Activated CD4-positive, alpha-beta T cell treated with anti-CD3 and anti-CD28 coated beads, Interleukin-2, amount 50 U/mL, for 24 hours (primary cell): ENCODE results near the gene CDC42EP3.

Experiments used
- DNase-seq, 2 donors: peaks; one replicate each; pipeline ENCODE4 v3.0.0-alpha.2; 2020; ENCODE audit warnings: low read depth in 1 of 2, low spot score in 1 of 2

Gene CDC42EP3

DNA sequence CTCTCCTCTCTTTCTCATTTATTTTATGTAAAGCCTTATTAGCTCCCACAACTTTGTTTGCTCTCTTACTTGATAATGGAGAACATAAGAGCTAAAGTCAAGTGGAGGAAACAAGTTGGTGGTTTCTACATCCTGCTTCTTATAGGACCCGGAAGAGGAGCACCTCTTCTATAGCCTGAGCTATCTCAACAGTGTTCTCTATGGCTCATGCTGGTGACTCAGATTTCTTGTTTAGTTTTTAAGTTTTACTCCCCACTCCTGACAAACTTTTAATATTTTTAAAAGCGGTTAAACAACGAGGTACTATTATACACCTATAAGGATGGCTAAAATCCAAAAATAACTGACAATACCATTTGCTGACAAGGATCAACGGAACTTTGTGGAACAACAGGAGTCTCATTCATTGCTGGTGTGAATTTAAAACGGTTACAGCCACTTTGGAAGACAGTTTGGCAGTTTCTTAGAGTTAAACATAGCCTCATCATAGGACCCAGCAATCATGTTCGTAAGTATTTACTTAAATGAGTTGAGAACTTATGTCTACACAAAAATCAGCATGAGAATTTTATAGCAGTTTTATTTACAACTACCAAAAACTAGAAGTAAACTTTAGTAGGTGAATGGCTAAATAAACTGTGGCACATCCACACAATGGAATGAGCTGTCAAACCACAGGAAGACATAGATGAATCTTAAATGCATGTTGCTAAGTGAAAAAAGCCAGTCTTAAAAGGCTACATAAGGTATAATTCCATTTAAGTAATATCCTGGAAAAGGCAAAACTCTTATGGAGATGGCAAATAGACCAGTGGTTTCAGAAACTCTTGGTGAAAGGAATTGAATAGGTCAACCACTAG is 12.7 kb upstream of the CDC42EP3 start:
- no peak for DNase-seq

- DNase-seq: no peak
Observed at GRCh38 chr2:37683241-37683640, 11.8 kb upstream of the CDC42EP3 start.

GRCh38 chr2:37682473-37682872 is 11.0 kb upstream of the CDC42EP3 start:
- DNase-seq: no peak

- no peak for DNase-seq
Observed at GRCh38 chr2:37681587-37681986, 10.1 kb upstream of the CDC42EP3 start.

- DNase-seq: no peak
Observed at GRCh38 chr2:37679072-37679695, 7.7 kb upstream of the CDC42EP3 start.

GRCh38 chr2:37676274-37676673 is 4.8 kb upstream of the CDC42EP3 start:
- no peak for DNase-seq

GRCh38 chr2:37674946-37675345 is 3.5 kb upstream of the CDC42EP3 start:
- DNase-seq: no peak

- no peak for DNase-seq
Observed at GRCh38 chr2:37672870-37673184, 1.4 kb upstream of the CDC42EP3 start.

DNA sequence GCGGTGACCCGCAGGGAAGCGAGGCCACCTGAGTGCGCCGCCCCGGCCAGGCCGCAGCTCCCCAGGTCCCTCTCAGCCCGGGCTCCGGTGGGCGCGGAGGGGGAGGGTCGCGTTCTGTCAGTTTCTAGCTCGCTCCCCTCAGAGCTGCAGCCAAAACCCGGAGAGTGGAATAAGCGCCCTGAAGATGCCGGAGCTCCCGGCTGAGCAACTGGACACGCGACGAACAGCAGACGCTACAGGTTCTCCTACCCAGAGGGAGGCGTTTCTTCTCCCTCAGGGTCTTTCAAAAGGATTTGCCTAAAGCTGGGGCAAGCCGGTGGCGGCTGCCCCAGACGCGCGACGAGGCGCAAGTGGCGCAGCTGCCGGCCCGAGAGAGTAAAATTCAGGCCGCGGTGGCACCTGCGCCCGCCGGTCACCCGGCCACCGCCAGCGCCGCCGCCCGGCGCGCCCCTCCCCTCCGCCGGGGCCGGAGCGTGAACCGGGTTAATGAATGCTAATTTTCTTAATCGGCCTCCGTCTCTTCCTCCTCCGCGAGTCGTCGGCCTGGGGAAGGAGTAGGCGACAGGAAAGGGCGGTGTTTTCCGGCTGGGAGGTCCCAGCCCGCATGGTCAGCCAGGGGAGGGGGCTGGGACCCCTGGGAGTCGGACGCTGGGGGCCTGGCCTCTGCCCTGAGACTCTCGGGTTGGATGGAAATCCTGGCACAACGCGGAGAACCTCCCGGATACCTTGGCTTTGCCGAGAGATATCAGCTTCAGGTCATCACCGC is 845 bp upstream of the CDC42EP3 start:
- DNase-seq: peak in 1 of 2 donors; percentile 44

DNA sequence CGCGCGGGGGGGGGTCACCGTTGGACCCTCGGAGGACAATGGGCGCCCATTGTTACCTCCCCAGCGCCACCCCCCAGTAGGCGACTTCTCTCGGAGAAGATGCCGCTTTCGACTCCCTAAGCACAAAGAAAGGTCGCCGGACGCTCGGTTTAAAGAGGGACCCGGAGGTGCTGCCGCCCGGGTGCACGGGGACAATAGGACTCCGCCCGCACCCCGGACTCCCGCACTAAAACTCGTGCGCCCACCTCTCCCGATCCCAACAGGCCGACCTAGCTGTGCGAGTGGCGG is 318 bp upstream of the CDC42EP3 start:
- no peak for DNase-seq

DNA sequence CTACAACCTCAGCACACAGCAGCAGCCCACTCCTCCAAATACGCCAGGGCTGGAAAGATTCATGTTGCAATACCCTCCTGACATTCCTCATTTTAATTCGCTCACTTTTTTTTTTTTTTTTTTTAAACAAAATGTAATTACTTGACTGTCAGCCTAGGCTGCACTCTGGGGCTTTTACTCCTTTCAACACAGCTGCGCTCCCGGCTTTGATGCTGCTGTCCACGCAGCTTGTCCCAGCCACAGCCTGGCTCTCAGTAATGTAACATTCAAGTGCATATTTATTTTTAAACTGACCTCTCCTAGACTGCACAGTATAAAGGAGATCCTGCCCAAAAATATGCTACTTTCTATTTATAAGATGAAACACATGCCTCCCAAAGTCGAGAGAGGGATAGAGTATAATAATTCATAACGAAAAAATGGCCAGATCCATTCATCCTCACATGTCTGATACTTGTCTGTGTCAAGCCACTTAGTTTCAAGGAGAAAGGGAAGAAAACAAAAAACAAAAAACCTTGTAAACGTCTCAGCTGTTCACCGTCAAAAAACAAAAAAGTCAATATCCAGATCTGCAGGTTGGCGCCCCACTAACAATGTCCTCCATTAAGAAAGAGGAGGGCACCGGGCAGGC is 949 bp downstream of the CDC42EP3 start:
- no peak for DNase-seq

GRCh38 chr2:37669446-37669845 is 2.0 kb downstream of the CDC42EP3 start:
- DNase-seq: no peak

DNA sequence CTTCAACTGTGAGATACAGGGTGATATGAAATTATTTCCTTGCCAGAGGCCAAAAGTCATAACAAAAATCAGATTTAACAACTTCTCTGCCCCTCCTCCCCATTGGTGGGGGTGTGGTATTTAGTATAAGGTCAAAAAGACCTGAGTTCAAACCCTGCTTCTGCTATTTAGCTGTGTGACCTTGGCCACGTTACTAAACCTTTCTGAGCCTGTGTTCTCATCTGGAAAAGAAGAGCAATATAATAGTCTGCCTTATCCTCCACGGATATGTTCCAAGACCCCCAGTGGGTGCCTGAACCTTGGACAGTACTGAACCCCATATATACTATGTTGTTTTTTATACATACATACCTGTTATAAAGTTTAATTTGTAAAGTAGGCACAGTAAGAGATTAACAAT is 3.7 kb downstream of the CDC42EP3 start:
- no peak for DNase-seq

- DNase-seq: no peak
Observed at GRCh38 chr2:37666772-37667171, 4.7 kb downstream of the CDC42EP3 start.

DNA sequence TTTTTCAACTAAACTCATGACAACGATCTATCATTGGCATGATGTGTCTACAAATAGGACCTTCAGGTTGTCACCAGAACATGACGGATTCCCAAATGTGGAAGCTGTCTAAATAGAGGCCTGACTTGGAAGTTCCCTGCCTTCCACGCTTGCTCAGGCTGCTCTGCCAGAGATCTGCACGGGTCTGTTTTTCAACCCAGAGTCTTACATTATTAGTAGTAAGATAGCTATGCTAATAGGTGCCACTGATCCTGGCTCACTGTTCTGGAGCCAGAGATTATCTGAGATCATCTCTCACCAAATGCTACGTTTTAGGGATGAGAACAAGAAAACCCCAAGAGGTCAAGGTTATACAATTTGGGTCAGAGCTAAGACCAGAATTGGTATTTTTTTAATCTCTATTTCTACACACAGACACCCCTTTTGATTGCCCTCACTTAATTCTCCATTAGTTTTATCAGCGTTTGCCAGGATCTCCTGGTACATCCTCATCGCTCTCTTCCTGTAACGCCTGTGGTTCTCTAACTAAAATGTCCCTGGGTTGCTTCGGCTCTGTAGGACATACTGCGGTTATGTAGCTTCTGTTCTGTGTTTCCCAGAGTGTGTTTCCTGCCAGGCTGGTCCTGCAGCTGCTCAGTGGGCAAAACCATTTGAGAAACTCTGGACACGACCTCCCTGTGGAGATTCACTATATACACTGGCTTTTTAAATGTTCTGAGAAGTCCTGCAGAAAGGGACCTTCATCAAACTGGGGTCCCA is 5.7 kb downstream of the CDC42EP3 start:
- no peak for DNase-seq

DNA sequence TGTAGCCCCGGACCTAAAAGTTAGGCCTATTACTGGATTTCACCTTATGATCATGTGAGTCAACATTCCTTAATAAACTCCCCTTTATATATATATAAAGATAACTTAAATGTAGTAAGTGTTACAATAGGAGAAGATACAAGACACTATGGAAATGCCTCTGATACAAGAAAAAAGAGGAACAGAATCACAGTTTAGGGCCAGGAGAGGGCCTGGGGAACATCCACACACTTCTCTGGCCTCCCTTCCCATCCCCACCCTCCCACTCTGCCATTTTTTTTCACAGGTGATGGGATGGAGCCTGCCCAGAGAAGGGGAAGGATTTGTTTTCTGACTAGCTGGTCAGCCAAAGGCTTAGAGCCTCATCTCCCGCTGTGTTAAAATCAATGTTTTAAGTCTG is 6.4 kb downstream of the CDC42EP3 start:
- DNase-seq: no peak

DNA sequence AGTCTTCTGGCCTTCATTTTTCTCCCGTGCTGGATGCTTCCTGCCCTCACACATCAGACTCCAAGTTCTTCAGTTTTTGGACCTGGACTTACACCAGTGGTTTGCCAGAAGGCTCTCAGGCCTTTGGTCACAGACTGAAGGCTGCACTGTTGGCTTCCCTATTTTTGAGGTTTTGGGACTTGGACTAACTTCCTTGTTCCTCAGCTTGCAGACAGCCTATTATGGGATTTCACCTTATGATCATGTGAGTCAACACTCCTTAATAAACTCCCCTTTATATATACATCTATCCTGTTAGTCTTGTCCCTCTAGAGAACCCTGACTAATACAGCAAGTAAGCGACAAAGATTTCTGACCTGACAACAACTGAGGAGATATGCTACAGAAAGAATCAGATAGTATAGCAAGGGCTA is 7.2 kb downstream of the CDC42EP3 start:
- no peak for DNase-seq

- no peak for DNase-seq
Observed at GRCh38 chr2:37663390-37663789, 8.1 kb downstream of the CDC42EP3 start.

GRCh38 chr2:37659723-37660122 is 11.7 kb downstream of the CDC42EP3 start:
- DNase-seq: no peak

DNA sequence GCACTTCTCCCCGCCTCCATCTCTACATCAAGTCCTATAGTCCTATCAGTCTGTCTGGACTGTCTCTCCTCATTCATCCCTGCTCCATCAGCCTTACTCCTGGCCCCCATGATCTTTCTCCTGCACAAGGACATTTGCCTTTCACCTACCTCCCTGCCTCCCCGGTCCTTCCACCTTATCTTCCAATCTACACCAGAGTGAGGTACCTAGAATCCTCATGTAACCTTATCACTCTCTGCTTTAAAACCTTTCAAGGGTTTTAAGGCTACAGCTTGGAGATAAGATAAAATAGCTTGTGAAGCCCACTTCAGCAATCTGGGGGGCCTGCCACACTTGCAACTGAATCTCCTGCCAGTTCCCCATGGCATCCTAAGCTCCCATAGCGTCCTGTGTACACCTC is 12.8 kb downstream of the CDC42EP3 start:
- DNase-seq: no peak

- DNase-seq: no peak
Observed at GRCh38 chr2:37657471-37657870, 14.0 kb downstream of the CDC42EP3 start.
